Panc1 (cell line): Measurements from ENCODE around the gene FAM228A. TPM values are rescaled to one million over a fixed set of nuclear protein-coding genes. Genes with fewer than 3 reads are reported as not detected.

Experiments
- ATAC-seq: fragments of 200-7000 bp; cut with Tn5 transposase; 2 replicates; pipeline ENCODE4 v1.9.1; 2020; ENCODE audit warnings: mild to moderate bottlenecking, moderate library complexity
- BruUV-seq: library from RNA; stranded (reverse); fragments of 400-500 nt; replicated peaks from 2 replicates; lab custom pipeline; 2021; lab: Mats Ljungman, UMichigan
- CTCF ChIA-PET: fragments of 300-600 bp; sonication (Branson Sonifier 250); formaldehyde crosslinking; loops from one replicate; lab custom pipeline; 2022; ENCODE audit warnings: antibody characterized with exemption; lab: Charles Lee
- POLR2A ChIA-PET: fragments of 300-600 bp; sonication (Branson Sonifier 250); formaldehyde crosslinking; loops from one replicate; lab custom pipeline; 2022; ENCODE audit warnings: antibody characterized with exemption; lab: Charles Lee
- DNase-seq: peaks from one replicate; pipeline ENCODE4 v3.0.0-alpha.2; 2010; ENCODE audit warnings: low read depth, low spot score
- H3K27ac ChIP-seq: 2 replicates; pipeline ENCODE4 v1.5.1; 2011; ENCODE audit warnings: mild to moderate bottlenecking, low read length, inconsistent platforms
- H3K27me3 ChIP-seq: fragments of 200-500 bp; sonication (Bioruptor generic); 2 replicates; pipeline ENCODE4 v1.6.0; 2014; ENCODE audit warnings: low read length, inconsistent platforms; ENCODE audit not compliant: control insufficient read depth, insufficient read depth
- H3K36me3 ChIP-seq: fragments of 200-500 bp; sonication (Bioruptor generic); 2 replicates; pipeline ENCODE4 v1.5.1; 2014; ENCODE audit warnings: inconsistent platforms, mild to moderate bottlenecking, low read length, moderate library complexity; ENCODE audit not compliant: control insufficient read depth, insufficient read depth
- H3K4me1 ChIP-seq: 2 replicates; pipeline ENCODE4 v1.5.1; 2011; ENCODE audit warnings: inconsistent platforms, mild to moderate bottlenecking, low read length, moderate library complexity; ENCODE audit not compliant: control insufficient read depth, insufficient read depth
- H3K4me3 ChIP-seq, 2 experiments: 2 replicates each; pipeline ENCODE4 v1.5.1; 2011 to 2012; ENCODE audit warnings: low read depth in 2 of 2, low read length in 2 of 2, mild to moderate bottlenecking in 2 of 2, inconsistent platforms in 1 of 2, moderate library complexity in 1 of 2
- H3K9me3 ChIP-seq: fragments of 200-500 bp; sonication (Bioruptor generic); 2 replicates; pipeline ENCODE4 v1.5.1; 2014; ENCODE audit warnings: low read depth, mild to moderate bottlenecking, inconsistent platforms, low read length, moderate library complexity; ENCODE audit not compliant: control insufficient read depth, insufficient read depth
- POLR2AphosphoS5 ChIP-seq: IDR thresholded peaks from 2 replicates; pipeline ENCODE4 v1.6.1; 2012; ENCODE audit warnings: mild to moderate bottlenecking, low read depth, low read length, moderate library complexity
- REST ChIP-seq, 2 experiments: IDR thresholded peaks; 2 replicates each; pipeline ENCODE4 v1.6.1; 2011 to 2012; ENCODE audit warnings: low read depth in 2 of 2, control low read depth in 1 of 2, low read length in 1 of 2, mild to moderate bottlenecking in 1 of 2, moderate library complexity in 1 of 2; ENCODE audit not compliant: insufficient read depth in 1 of 2
- SIN3A ChIP-seq: IDR thresholded peaks from 2 replicates; pipeline ENCODE4 v1.6.1; 2012; ENCODE audit warnings: low read depth, mild to moderate bottlenecking, low read length, moderate library complexity, borderline replicate concordance; ENCODE audit not compliant: insufficient read depth
- TCF7L2 ChIP-seq: IDR thresholded peaks from 2 replicates; pipeline ENCODE4 v1.6.1; 2011; ENCODE audit warnings: mild to moderate bottlenecking, low read depth, low read length, inconsistent platforms
- in situ Hi-C: cut with HindIII; loops from 2 replicates; pipeline ENCODE4 v1.10.0; 2016; ENCODE audit warnings: low sequenced_read_pairs, low pct_unique_long_range_greater_than_20kb
- intact Hi-C: fragments of 100-400 bp; cut with micrococcal nuclease; formaldehyde crosslinking; loops from one replicate; pipeline ENCODE4 v1.10.0; 2022; ENCODE audit not compliant: unreplicated experiment
- total RNA-seq: library from RNA; stranded (reverse); gene quantifications from one replicate; pipeline ENCODE4 v1.2.1, GENCODE V29; 2021; ENCODE audit not compliant: unreplicated experiment
- TF ChIP-seq, protein P1 (sequence below): fragments of 450-650 bp; IDR thresholded peaks from 2 replicates; pipeline ENCODE4 v1.5.1; 2017; ENCODE audit warnings: mild to moderate bottlenecking

The FAM228A gene
- total RNA-seq, 1 experiment from 2014 or later, result not detected

GRCh38 chr2:24163186-24163585 is 11.7 kb upstream of the FAM228A start:
- DNase-seq (no peak), ATAC-seq (no peak)
- Histone ChIP-seq H3K27ac (no peak overlapping the region), H3K9me3 (peaks cover 4% of the 10 kb centered on the region; the same call in 1 of the 2 replicates), H3K4me1 (no peaks in the 10 kb centered on the region), H3K36me3 (no peaks in the 10 kb centered on the region), H3K27me3 (no peaks in the 10 kb centered on the region), H3K4me3 (no peak overlapping the region)
- ChIA-PET CTCF (no interaction called here), POLR2A (no interaction called here)
- intact Hi-C loops (loop anchor here (10.0 kb wide), 1 partner anchor 78 kb away; the partner anchor contains the start of gene TP53I3), in situ Hi-C loops (no loop called here)
- no TSS peak for BruUV-seq
- TF ChIP-seq TCF7L2 (no peak), REST (IDR thresholded peaks at IDR 0.05; ENCODE audit: insufficient read depth in 1 of 2, low read depth in 2 of 2, low read length in 1 of 2) (no peak), POLR2AphosphoS5 (no peak), SIN3A (no peak)
- TF ChIP-seq, protein P1, sequence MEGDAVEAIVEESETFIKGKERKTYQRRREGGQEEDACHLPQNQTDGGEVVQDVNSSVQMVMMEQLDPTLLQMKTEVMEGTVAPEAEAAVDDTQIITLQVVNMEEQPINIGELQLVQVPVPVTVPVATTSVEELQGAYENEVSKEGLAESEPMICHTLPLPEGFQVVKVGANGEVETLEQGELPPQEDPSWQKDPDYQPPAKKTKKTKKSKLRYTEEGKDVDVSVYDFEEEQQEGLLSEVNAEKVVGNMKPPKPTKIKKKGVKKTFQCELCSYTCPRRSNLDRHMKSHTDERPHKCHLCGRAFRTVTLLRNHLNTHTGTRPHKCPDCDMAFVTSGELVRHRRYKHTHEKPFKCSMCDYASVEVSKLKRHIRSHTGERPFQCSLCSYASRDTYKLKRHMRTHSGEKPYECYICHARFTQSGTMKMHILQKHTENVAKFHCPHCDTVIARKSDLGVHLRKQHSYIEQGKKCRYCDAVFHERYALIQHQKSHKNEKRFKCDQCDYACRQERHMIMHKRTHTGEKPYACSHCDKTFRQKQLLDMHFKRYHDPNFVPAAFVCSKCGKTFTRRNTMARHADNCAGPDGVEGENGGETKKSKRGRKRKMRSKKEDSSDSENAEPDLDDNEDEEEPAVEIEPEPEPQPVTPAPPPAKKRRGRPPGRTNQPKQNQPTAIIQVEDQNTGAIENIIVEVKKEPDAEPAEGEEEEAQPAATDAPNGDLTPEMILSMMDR, result no peak

GRCh38 chr2:24163601-24164000 is 11.3 kb upstream of the FAM228A start:
- POLR2A ChIA-PET, result no interaction called here
- TF ChIP-seq, protein P1, result no peak
- TF ChIP-seq POLR2AphosphoS5 (no peak), REST (IDR thresholded peaks at IDR 0.05; ENCODE audit: insufficient read depth in 1 of 2, low read depth in 2 of 2, low read length in 1 of 2) (no peak), SIN3A (no peak), TCF7L2 (no peak)
- Histone ChIP-seq H3K27me3 (no peaks in the 10 kb centered on the region), H3K4me1 (no peaks in the 10 kb centered on the region), H3K36me3 (no peaks in the 10 kb centered on the region), H3K4me3 (no peak overlapping the region), H3K27ac (no peak overlapping the region), H3K9me3 (peaks cover 4% of the 10 kb centered on the region; the same call in 1 of the 2 replicates)
- in situ Hi-C loops, result no loop called here
- no peak for DNase-seq
- no peak for ATAC-seq
- intact Hi-C loops, result loop anchor here (10.0 kb wide), 1 partner anchor 79 kb away; the partner anchor contains the start of gene TP53I3
- no TSS peak for BruUV-seq
- CTCF ChIA-PET, result no interaction called here
